Measurements from ENCODE around the gene SLC4A3.

The SLC4A3 gene, protein sequence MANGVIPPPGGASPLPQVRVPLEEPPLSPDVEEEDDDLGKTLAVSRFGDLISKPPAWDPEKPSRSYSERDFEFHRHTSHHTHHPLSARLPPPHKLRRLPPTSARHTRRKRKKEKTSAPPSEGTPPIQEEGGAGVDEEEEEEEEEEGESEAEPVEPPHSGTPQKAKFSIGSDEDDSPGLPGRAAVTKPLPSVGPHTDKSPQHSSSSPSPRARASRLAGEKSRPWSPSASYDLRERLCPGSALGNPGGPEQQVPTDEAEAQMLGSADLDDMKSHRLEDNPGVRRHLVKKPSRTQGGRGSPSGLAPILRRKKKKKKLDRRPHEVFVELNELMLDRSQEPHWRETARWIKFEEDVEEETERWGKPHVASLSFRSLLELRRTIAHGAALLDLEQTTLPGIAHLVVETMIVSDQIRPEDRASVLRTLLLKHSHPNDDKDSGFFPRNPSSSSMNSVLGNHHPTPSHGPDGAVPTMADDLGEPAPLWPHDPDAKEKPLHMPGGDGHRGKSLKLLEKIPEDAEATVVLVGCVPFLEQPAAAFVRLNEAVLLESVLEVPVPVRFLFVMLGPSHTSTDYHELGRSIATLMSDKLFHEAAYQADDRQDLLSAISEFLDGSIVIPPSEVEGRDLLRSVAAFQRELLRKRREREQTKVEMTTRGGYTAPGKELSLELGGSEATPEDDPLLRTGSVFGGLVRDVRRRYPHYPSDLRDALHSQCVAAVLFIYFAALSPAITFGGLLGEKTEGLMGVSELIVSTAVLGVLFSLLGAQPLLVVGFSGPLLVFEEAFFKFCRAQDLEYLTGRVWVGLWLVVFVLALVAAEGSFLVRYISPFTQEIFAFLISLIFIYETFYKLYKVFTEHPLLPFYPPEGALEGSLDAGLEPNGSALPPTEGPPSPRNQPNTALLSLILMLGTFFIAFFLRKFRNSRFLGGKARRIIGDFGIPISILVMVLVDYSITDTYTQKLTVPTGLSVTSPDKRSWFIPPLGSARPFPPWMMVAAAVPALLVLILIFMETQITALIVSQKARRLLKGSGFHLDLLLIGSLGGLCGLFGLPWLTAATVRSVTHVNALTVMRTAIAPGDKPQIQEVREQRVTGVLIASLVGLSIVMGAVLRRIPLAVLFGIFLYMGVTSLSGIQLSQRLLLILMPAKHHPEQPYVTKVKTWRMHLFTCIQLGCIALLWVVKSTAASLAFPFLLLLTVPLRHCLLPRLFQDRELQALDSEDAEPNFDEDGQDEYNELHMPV

DNA sequence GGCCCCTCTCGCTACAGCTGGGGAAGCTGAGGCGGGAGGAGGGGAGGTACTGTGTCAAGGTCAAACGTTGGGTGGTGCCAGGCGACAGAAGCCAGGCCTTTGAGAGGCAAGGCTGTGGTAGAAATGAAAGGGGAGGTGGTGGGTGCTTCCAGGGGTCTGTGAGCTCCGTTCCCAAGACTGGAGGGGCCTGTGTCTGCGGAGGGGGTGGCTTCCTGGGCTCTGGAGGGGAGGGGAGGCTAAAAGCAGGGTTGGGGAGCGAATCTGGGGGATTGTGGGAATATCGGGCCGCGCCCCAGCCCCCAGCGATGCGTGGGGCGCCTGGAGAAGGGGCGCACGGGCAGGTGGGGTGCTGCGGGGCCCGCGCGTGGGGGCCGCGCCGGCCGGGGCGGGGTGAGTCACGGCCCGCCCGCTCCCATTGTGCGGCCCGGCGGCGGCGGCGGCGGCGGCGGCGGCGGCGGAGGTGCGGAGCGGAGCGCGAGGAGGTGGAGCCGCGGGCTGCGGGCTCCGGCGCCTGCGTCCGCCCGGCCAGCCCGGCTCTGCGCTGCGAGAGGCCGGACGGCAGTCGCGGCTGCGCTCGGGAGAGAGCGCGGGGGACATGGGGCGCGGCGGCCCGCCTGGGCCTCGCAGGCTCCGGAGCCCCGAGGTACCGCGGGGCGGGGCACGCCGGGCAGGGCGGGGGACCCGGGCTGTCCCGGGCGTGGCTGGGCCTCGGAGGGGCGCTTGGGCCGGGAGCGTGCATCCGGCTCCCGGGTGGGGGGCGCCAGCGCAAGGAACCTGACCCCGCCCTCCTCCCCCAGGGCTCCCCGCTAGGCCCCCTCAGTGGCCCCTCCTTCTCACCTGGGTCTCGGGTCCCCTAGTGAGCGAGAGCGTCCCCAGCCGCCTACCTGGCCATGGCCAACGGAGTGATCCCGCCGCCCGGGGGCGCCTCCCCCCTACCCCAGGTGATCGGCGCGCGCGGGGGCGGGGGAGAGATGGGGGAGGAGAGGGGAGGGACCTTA lies at the start of gene SLC4A3:
Gene SLC4A3 (plus strand): TSS at position 528 of the 998 bp plus-strand sequence. CDS start 363 bp downstream, at position 891.
- no peak for DNase-seq

DNA sequence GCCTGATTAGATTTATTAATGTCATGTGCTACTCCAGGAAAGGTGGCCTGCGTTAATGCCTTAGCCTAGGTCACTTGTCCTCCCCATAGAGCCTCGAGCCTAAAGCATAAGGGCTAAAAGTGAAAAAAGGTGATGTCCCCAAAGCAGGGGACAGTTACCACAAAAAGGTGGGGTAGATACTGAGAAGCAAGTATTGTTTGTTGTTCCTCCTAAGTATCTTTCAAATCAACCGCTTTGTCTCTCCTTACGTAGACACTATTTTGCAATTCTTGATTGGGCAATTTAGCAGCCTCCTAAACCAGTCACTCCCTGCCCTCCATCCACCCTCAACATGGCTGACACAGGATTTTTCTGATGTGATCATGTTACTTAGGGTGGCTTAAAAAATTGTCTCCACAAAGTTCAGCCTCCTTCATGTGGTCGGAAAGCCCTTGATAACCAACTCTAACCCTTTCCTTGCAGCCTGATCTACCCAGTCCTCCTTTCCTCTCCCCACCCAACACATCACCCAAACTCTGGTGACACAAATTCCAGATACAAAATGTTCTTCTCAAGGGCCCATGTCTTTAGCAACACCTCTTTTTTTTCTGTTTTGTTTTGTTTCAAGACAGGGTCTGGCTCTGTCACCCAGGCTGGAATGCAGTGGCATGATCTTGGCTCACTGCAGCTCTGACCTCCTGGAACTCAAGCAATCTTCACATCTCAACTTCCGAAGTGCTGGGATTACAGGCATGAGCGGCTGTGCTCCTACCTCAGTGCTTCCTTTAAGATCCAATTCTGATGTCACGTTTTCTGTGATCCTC lies 48.4 kb upstream of the SLC4A3 start:
- peak; percentile 78 for DNase-seq

DNA sequence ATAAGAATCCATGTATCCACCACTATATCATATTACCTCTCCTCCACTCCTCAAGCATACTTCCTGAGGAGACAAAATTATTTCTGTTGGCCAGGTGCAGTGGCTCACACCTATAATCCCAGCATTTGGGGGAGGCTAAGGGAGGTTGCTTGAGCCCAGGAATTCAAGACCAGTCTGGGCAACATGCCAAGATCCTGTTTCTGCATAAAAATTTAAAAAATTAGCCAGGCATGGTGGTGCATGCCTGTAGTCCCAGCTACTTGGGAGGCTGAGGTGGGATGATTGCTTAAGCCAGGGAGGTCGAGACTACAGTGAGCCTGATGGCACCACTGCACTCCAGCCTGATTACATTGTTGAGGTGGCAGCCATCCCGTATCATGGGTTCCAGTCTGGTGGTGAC lies 46.1 kb upstream of the SLC4A3 start:
- DNase-seq, result no peak

DNA sequence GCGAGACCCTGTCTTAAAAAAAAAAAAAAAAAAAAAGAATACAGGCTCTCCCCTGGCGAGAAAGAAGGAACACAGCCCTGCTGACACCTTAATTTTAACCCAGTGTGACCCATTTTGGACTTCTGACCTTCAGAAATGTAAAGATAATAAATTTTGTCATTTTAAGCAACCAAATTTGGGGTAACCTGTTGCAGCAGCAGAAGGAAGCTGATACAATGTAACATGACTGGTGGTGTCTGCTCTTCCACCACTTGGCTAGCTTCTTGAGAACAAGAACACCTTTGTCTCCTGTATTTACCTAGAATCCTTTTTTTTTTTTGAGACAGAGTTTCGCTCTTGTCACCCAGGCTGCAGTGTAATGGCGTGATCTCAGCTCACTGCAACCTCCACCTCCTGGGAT lies 36.3 kb upstream of the SLC4A3 start:
- DNase-seq, result no peak

DNA sequence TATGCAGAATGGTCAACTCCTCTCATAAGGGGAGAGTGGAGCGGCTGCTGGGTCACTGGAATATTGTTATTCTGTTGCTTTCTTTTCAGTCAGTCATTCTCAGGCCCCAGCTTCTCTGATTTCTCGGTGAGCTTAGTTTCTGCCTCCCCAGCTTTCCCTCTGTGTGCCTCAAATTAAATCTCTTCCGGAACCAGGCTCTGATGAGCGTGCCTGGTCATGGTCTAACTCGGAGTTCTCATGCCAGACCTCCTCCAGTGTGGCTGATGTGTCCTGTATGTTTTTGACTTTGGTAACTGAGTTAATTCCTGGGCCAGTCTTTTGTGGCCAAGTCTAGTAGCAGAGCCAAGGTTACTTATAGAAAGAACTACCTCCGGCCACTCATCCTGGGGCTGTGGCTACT lies 34.7 kb upstream of the SLC4A3 start:
- DNase-seq, result no peak

DNA sequence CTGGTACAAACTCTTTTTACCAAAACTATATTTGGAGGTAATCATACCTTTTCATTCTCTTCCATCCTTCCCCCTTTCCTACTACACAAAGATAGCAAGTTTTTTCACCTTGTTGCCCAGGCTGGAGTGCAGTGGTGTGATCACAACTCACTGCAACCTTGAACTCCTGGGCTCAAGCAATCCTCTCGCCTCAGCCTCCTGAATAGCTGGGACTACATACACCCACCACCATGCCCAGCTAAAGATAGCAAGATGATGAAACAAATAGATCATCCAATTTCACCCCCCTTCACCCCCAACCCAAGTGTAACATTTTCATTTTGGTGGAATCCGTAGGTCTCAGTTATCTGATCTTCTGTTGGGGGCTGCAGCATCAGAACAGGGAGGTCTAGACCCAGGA lies 34.3 kb upstream of the SLC4A3 start:
- no peak for DNase-seq

DNA sequence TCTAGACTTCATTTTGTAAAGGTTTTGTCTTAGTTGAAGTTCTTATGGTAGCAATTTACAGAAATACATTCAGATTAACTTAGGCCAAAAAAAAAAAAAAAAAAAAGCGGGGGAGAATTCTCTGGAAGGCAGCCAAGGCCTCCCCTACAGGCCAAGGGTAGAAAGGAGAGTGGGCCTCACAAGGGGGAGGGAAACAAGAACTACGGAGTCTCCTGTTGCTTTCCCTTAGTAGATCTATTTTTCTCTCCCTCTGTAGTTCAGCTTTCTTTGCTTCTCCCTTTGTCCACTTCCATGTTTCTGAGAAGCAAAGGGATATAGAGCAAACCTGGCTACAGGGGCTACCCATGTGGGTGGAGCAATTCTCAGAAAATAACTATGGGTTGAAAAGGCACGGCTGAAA lies 32.2 kb upstream of the SLC4A3 start:
- DNase-seq, result no peak

DNA sequence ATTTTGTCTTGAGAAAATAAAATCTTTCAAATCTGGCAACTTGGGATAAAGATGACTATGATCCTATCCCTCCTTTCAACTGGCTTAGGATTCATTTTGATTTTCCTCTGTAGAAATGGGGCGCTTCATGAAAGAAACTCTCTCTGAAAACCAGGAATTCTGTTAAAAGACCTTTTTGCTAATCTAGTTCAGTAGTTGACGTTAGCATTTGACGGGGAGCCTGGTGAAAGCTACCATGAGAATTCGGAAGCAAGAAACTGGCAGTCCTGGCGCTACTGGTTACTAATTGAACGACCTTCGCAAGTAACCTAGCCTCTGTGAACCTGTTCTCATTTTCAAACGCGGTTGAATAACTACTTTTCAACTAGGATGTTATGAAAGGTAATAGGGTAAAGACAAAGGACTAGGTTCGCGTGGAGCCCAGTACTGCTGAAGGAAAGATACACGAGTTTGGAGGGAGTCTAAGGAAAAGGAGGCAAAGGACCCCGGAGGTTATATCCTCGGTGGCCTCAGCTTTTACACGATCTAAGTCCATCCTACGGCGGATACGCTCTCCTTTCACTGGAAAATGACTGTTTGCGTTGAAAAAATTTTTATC lies 30.4 kb upstream of the SLC4A3 start:
- DNase-seq, result no peak

DNA sequence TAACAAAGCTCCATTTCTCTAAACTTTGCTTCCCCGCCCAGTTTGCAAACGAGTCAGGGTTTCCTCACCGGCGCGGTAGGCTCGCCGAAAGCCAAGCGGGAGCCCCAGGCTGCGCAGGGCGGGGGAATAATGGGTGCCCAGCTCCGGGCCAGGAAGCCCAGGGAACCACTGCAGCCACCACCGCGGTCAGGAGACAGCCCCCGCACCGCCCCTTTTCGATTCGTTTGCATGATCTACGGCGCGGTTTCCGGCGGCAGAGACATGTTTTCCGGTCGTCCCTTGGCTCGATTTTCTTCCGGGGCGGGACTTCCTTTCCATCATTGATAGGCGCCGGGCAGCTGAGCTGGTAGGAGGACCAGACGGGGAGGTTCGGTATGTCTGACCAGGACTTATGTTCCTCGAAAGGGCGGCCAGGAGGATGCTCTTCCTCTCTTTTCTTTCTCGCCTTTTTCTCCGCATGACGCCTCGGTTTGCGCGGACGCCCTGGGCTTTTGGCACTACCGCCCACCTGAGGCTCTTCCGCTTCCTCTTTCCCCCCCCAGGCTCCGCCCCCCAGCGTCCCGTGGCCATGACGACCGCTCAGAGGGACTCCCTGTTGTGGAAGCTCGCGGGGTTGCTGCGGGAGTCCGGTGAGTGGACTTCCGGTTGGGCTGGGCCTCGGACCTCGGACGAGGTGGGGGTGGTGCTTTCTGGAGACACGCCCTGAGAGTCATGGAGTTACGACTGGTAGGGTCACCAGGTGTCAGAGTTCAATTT lies 29.7 kb upstream of the SLC4A3 start, which contains the start of gene STK11IP:
Gene STK11IP (plus strand): TSS at position 306 of the 756 bp plus-strand sequence. CDS start 263 bp downstream, at position 569.
- peak; percentile 98 for DNase-seq

DNA sequence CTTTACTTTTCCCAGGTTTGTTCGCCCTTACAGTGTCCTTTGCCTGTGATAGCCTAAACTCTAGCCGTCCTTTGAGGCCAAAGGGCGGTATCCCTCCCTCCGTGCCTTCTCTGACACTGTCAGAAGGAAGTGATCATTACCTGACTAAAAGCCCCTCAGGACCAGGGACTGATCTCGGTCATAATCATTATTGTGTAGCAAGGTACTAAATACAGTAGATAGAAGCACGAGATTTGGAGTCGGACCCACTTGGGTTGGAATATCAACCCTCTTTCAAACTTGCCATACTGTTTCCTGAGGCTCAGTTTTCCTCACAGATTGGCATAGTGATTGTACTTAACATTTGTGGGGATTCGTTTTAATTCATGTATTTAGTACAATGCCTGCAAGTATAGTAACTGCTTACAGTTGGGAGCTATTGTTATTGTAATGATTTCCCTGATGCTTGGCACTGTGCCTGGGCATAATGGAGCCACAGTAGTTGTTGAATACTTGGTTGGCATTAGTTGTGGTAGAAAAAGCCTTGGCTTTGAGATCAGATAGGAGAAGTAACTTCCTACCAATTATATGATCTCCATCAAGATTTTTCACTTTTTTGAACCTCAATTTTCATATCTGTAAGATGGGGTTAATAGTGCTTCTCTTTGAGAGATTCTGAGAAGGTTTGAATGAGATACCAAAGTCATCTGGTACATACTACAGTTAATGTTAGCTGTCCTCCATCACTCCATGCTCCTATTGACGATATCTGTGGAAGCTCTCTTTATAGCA lies 28.9 kb upstream of the SLC4A3 start:
- no peak for DNase-seq

DNA sequence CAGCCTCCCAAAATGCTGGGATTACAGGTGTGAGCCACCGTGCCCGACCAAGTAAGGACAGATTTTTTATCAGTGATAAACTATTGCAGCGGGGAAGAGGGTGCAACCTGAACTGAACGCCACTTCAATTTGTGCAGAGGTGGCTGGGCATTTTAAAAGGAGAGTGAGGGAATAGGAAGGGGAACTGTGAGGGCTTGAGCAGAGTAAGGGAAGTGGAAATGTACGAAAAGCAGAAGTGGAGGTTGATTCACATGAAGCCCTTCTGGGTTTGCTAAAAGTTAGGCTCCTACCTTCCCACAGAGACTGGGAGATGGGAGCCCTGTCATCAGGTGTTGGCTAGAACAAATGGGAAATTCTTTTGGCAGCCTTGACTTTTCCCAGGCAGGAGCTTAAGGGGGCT lies 23.7 kb upstream of the SLC4A3 start:
- DNase-seq, result peak; percentile 67

DNA sequence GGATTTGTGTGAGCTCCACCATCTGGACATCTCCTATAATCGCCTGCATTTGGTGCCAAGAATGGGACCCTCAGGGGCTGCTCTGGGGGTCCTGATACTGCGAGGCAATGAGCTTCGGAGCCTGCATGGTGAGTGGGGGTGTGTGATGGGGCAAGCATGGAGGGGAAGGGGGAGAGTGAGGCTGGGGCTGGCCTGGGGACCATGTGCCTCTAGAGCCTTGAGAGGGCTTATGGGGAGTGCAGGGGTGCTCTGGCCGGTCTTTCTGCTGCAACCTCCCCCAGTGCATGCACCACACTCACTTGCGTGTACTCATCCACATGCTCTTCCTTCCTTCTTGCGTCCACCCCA lies 21.8 kb upstream of the SLC4A3 start:
- no peak for DNase-seq

DNA sequence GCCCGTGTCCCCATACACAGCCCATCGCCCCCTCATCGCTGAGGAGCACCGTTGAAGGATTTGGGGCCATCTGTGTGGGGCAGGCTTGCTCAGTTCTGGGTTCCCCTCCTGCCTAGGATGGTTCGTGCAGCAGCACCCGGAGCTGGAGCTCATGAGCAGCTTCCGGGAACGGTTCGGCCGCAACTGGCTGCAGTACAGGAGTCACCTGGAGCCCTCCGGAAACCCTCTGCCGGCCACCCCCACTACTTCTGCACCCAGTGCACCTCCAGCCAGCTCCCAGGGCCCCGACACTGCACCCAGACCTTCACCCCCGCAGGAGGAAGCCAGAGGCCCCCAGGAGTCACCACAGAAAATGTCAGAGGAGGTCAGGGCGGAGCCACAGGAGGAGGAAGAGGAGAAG lies 19.5 kb upstream of the SLC4A3 start:
- no peak for DNase-seq

DNA sequence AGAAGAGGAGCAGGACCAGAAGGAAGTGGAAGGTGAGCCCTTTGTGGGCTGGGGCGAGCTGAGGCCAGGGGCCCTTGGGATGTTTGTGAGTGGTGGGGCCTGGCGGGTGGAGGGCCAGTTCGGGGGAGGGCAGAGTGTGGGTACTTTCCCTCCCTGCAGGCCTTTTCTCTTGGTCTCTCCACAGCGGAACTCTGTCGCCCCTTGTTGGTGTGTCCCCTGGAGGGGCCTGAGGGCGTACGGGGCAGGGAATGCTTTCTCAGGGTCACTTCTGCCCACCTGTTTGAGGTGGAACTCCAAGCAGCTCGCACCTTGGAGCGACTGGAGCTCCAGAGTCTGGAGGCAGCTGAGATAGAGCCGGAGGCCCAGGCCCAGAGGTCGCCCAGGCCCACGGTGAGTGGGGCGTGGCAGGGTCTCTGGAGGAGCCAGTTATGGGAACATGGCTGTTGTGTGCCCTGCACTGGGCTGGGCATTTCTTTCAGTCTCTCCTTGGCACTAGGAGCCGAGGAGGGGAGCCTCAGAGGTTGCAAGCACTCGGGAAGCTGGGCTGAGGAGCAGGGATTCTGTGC lies 18.9 kb upstream of the SLC4A3 start:
- DNase-seq, result no peak

DNA sequence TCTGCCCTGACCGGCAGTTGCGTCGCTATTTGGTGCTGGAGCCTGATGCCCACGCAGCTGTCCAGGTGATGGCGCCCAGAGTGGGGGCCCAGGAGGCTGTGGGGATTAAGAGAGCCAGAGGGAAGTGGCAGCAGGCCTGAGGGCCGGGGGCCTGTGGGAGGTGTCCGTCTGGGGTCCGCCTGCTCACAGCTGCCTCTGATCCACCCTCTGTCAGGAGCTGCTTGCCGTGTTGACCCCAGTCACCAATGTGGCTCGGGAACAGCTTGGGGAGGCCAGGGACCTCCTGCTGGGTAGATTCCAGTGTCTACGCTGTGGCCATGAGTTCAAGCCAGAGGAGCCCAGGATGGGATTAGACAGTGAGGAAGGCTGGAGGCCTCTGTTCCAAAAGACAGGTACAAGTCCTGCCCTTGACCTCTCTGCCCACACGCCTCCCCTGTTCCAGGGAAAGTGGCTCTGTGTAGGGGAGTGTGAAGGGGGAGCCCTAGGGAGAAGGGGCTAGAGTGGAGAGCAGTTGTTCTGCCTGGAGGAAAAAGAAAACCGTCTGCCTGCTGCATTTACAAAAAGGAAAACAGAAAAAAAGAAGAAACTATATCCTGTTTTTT lies 18.2 kb upstream of the SLC4A3 start:
- no peak for DNase-seq

DNA sequence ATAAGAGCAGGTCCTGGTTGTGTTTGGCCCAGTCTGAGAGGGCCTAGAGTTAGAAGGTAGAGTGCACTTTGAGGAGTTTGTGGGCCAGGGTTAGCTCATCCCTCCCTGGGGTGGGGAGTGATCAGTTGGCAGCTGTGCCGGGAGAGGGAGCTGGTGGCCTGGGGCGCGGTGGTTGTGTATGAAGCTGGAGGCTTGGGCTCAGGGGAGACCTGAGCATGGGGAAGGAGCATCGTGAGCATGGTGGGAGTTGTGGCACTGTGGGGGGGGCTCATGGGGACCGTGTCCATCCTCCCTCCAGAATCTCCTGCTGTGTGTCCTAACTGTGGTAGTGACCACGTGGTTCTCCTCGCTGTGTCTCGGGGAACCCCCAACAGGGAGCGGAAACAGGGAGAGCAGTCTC lies 16.1 kb upstream of the SLC4A3 start:
- no peak for DNase-seq

DNA sequence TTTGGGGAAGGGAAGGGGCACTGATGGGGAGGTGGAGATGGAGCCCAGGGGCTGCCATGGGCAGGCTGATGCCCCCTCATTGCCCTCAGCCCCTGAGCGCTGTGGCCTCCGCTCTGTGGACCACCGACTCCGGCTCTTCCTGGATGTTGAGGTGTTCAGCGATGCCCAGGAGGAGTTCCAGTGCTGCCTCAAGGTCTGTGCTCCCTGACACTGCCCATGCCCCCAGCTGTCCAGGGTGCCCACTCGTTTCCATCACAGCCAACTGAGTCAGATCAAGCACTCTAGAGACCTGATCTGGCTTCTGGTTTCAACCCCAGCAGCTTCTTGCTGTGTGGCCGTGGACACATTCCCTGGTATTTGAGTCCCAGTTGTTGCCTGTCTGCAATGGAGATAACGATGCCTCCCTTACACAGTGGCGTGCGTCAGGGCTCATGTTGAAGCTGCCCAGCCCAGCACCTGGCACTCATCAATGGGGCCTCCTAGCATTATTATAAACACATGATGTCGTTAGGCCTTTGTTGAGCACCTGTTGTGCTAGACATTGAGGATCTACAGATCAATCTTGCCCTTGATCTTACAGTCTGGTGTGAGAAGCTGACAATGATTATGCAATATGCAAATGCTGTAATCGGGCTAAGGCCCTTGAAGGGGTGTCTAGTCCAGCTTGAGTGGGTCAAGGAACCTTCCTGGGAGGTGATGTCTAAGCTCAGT lies 15.4 kb upstream of the SLC4A3 start:
- no peak for DNase-seq

Measured in inflammatory macrophage treated with lipopolysaccharide for 4 hours (primary cell).